Parathyroid adenoma (tissue), 2 donors: ENCODE results near the gene RUSF1.

Experiments used
- H2AFZ ChIP-seq: fragments of 300-600 bp; sonication (generic); one replicate; pipeline ENCODE4 v1.7.0; 2017; ENCODE audit warnings: antibody characterized with exemption, mild to moderate bottlenecking
- H3K27ac ChIP-seq: fragments of 300-600 bp; sonication (generic); one replicate; pipeline ENCODE4 v1.7.0; 2017
- H3K27me3 ChIP-seq: fragments of 300-600 bp; sonication (generic); one replicate; pipeline ENCODE4 v1.7.0; 2017; ENCODE audit warnings: low read length; ENCODE audit not compliant: control insufficient read depth, insufficient read depth
- H3K36me3 ChIP-seq: fragments of 300-600 bp; sonication (generic); one replicate; pipeline ENCODE4 v1.7.0; 2017; ENCODE audit warnings: low read length; ENCODE audit not compliant: control insufficient read depth, insufficient read depth
- H3K4me1 ChIP-seq: fragments of 300-600 bp; sonication (generic); one replicate; pipeline ENCODE4 v1.7.0; 2017; ENCODE audit warnings: control low read depth
- H3K4me2 ChIP-seq: fragments of 300-600 bp; sonication (generic); one replicate; pipeline ENCODE4 v1.7.0; 2017; ENCODE audit warnings: low read length
- H3K4me3 ChIP-seq: fragments of 300-600 bp; sonication (generic); one replicate; pipeline ENCODE4 v1.7.0; 2017; ENCODE audit warnings: low read depth, low read length
- H3K79me2 ChIP-seq: fragments of 300-600 bp; sonication (generic); one replicate; pipeline ENCODE4 v1.7.0; 2017; ENCODE audit warnings: control low read depth
- H3K9ac ChIP-seq: fragments of 300-600 bp; sonication (generic); one replicate; pipeline ENCODE4 v1.7.0; 2017; ENCODE audit warnings: mild to moderate bottlenecking
- H3K9me3 ChIP-seq: fragments of 300-600 bp; sonication (generic); one replicate; pipeline ENCODE4 v1.7.0; 2017; ENCODE audit warnings: low read length; ENCODE audit not compliant: control insufficient read depth
- CTCF ChIP-seq: fragments of 300-600 bp; sonication (generic); IDR thresholded peaks from one replicate; pipeline ENCODE4 v1.7.0; 2017; ENCODE audit warnings: antibody characterized with exemption, mild to moderate bottlenecking
- donor health status: primary hyperparathyroidism.

The RUSF1 gene

GRCh38 chr16:31536804-31537361 is 28.7 kb upstream of the RUSF1 start:
- H3K27ac ChIP-seq: no peak overlapping the region

GRCh38 chr16:31535737-31536136 is 27.5 kb upstream of the RUSF1 start:
- Histone ChIP-seq H3K4me2 (peak overlapping the region; percentile 56), H3K4me1 (no peaks in the 10 kb centered on the region), H3K27me3 (no peaks in the 10 kb centered on the region), H3K79me2 (no peaks in the 10 kb centered on the region), H3K9ac (no peak overlapping the region), H3K4me3 (peak overlapping the region; percentile 22), H3K9me3 (no peaks in the 10 kb centered on the region), H3K27ac (no peak overlapping the region), H2AFZ (no peak overlapping the region), H3K36me3 (no peaks in the 10 kb centered on the region)
- no peak for TF ChIP-seq CTCF

More at GRCh38 chr16:31536804-31537361, 28.7 kb upstream of the RUSF1 start:
- no peak overlapping the region for H3K4me3 ChIP-seq
- no peaks in the 10 kb centered on the region for H3K4me1 ChIP-seq
- H3K36me3 ChIP-seq: no peaks in the 10 kb centered on the region
- no peak for TF ChIP-seq CTCF
- no peaks in the 10 kb centered on the region for H3K27me3 ChIP-seq
- H3K9ac ChIP-seq: no peak overlapping the region
- no peak overlapping the region for H3K4me2 ChIP-seq
- H3K9me3 ChIP-seq: no peaks in the 10 kb centered on the region
- H3K79me2 ChIP-seq: no peaks in the 10 kb centered on the region
- H2AFZ ChIP-seq: no peak overlapping the region

GRCh38 chr16:31532896-31533295 is 24.7 kb upstream of the RUSF1 start:
- Histone ChIP-seq H3K4me2 (no peak overlapping the region), H3K9ac (no peak overlapping the region), H3K27me3 (no peaks in the 10 kb centered on the region), H3K27ac (no peak overlapping the region), H3K79me2 (no peaks in the 10 kb centered on the region), H3K4me1 (no peaks in the 10 kb centered on the region), H2AFZ (no peak overlapping the region), H3K4me3 (no peak overlapping the region), H3K36me3 (no peaks in the 10 kb centered on the region), H3K9me3 (no peaks in the 10 kb centered on the region)
- TF ChIP-seq CTCF: no peak

GRCh38 chr16:31532120-31532519 is 23.9 kb upstream of the RUSF1 start:
- no peak overlapping the region for H3K4me3 ChIP-seq
- H3K27ac ChIP-seq: no peak overlapping the region
- H3K9me3 ChIP-seq: no peaks in the 10 kb centered on the region
- H3K4me2 ChIP-seq: no peak overlapping the region
- H2AFZ ChIP-seq: no peak overlapping the region
- no peak for TF ChIP-seq CTCF
- H3K4me1 ChIP-seq: no peaks in the 10 kb centered on the region
- no peaks in the 10 kb centered on the region for H3K79me2 ChIP-seq
- H3K27me3 ChIP-seq: no peaks in the 10 kb centered on the region
- H3K9ac ChIP-seq: no peak overlapping the region
- H3K36me3 ChIP-seq: no peaks in the 10 kb centered on the region

DNA sequence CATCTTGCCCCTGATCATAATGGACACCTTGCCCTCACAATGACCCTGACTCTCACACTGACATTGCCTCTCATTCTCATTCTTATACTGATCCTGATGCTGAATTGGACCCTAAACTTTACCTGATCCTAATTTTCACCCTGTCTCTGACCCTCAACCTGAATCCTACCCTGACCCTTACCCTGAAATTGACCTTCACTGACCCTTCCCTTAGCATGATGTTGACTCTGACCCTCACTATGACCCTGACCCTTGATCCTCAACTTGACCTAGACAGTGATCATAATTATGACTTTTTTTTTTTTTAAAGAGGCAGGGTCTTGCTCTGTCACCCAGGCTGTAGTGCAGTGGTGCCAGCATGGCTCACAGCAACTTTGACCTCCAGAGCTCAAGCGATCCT is 22.9 kb upstream of the RUSF1 start:
- no peaks in the 10 kb centered on the region for H3K36me3 ChIP-seq
- no peaks in the 10 kb centered on the region for H3K9me3 ChIP-seq
- no peak overlapping the region for H3K9ac ChIP-seq
- H2AFZ ChIP-seq: no peak overlapping the region
- no peak overlapping the region for H3K27ac ChIP-seq
- H3K27me3 ChIP-seq: no peaks in the 10 kb centered on the region
- H3K79me2 ChIP-seq: no peaks in the 10 kb centered on the region
- no peak overlapping the region for H3K4me3 ChIP-seq
- H3K4me1 ChIP-seq: no peaks in the 10 kb centered on the region
- no peak for TF ChIP-seq CTCF
- H3K4me2 ChIP-seq: no peak overlapping the region
